PC-3 (cell line): ENCODE results near the gene ADGRD1. TPM values are rescaled to one million over a fixed set of nuclear protein-coding genes. Genes with fewer than 3 reads are reported as not detected.

Experiments
- ATAC-seq: fragments of 200-7000 bp; cut with Tn5 transposase; 2 replicates; pipeline ENCODE4 v1.9.1; 2020; ENCODE audit warnings: mild to moderate bottlenecking, moderate library complexity
- BruUV-seq: library from RNA; stranded (reverse); fragments of 400-500 nt; replicated peaks from 2 replicates; lab custom pipeline; 2021; lab: Mats Ljungman, UMichigan
- CTCF ChIA-PET: fragments of 300-600 bp; sonication (Branson Sonifier 250); formaldehyde crosslinking; loops from one replicate; lab custom pipeline; 2022; ENCODE audit warnings: antibody characterized with exemption; lab: Charles Lee
- POLR2A ChIA-PET: fragments of 300-600 bp; sonication (Branson Sonifier 250); formaldehyde crosslinking; loops from one replicate; lab custom pipeline; 2022; ENCODE audit warnings: antibody characterized with exemption; ENCODE audit not compliant: unreplicated experiment; lab: Charles Lee
- DNase-seq: peaks from one replicate; pipeline ENCODE4 v3.0.0-alpha.2; 2015
- H2AFZ ChIP-seq: fragments of 300-600 bp; sonication (generic); 2 replicates; pipeline ENCODE4 v1.6.0; 2016; ENCODE audit warnings: antibody characterized with exemption, low read length
- H3F3A ChIP-seq: fragments of 300-600 bp; sonication (generic); one replicate; pipeline ENCODE4 v1.6.0; 2017; ENCODE audit warnings: antibody characterized with exemption, low read length, control low read depth, mild to moderate bottlenecking; ENCODE audit not compliant: unreplicated experiment
- H3K27ac ChIP-seq: fragments of 300-600 bp; sonication (generic); 2 replicates; pipeline ENCODE4 v1.5.1; 2016; ENCODE audit warnings: mild to moderate bottlenecking, low read length
- H3K27me3 ChIP-seq: fragments of 300-600 bp; sonication (generic); 2 replicates; pipeline ENCODE4 v1.6.1; 2016; ENCODE audit warnings: low read length, mixed read lengths
- H3K36me3 ChIP-seq: fragments of 300-600 bp; sonication (generic); 2 replicates; pipeline ENCODE4 v1.6.1; 2016; ENCODE audit warnings: low read depth, mixed run types, low read length, mixed read lengths
- H3K4me1 ChIP-seq: fragments of 300-600 bp; sonication (generic); 2 replicates; pipeline ENCODE4 v1.5.1; 2016; ENCODE audit warnings: low read length; ENCODE audit not compliant: insufficient read depth
- H3K4me2 ChIP-seq: fragments of 300-600 bp; sonication (generic); 2 replicates; pipeline ENCODE4 v1.6.0; 2016; ENCODE audit warnings: low read length
- H3K4me3 ChIP-seq: fragments of 300-600 bp; sonication (generic); 2 replicates; pipeline ENCODE4 v1.5.1; 2016; ENCODE audit warnings: mild to moderate bottlenecking, low read length, mixed read lengths
- H3K79me2 ChIP-seq: fragments of 300-600 bp; sonication (generic); 2 replicates; pipeline ENCODE4 v1.6.1; 2017; ENCODE audit warnings: low read length, mixed read lengths
- H3K9ac ChIP-seq: fragments of 300-600 bp; sonication (generic); 2 replicates; pipeline ENCODE4 v1.6.0; 2016; ENCODE audit warnings: mild to moderate bottlenecking, low read length
- H3K9me2 ChIP-seq: fragments of 300-600 bp; sonication (generic); replicated peaks from 2 replicates; pipeline ENCODE4 v1.6.1; 2016; ENCODE audit warnings: mixed run types, low read length, mixed read lengths
- H3K9me3 ChIP-seq: fragments of 300-600 bp; sonication (generic); 2 replicates; pipeline ENCODE4 v1.6.1; 2016; ENCODE audit warnings: low read length, mixed read lengths
- H4K20me1 ChIP-seq: fragments of 300-600 bp; sonication (generic); 2 replicates; pipeline ENCODE4 v1.6.1; 2016; ENCODE audit warnings: low read length, mixed read lengths
- CTCF ChIP-seq: fragments of 300-600 bp; sonication (generic); conservative IDR thresholded peaks from 2 replicates; pipeline ENCODE4 v1.5.1; 2017; ENCODE audit warnings: antibody characterized with exemption, low read depth, mild to moderate bottlenecking, low read length
- EZH2 ChIP-seq: fragments of 300-600 bp; sonication (generic); IDR thresholded peaks from one replicate; pipeline ENCODE4 v1.6.1; 2017; ENCODE audit warnings: antibody characterized with exemption, mild to moderate bottlenecking, low read length; ENCODE audit not compliant: unreplicated experiment
- EZH2phosphoT487 ChIP-seq: fragments of 300-600 bp; sonication (generic); IDR thresholded peaks from 2 replicates; pipeline ENCODE4 v1.6.1; 2018; ENCODE audit warnings: mild to moderate bottlenecking, antibody characterized with exemption, low read length, borderline replicate concordance
- intact Hi-C: fragments of 100-400 bp; cut with micrococcal nuclease; formaldehyde crosslinking; loops from 2 replicates; pipeline ENCODE4 v1.9.0; 2023
- total RNA-seq: library from RNA; depleted of rRNA; stranded (reverse); fragments of >200 nt; gene quantifications from 2 replicates; pipeline ENCODE4 v1.2.3, GENCODE V29; 2014

The ADGRD1 gene
- total RNA-seq, 1 experiment from 2014 or later: 0.18 TPM

- DNase-seq (no peak), ATAC-seq (no peak)
- BruUV-seq: no TSS peak
- intact Hi-C loops: no loop called here
- no peaks in the 10 kb centered on the region for H3K9me2 ChIP-seq
- H3K4me1 ChIP-seq: no peaks in the 10 kb centered on the region
- no peak overlapping the region for H3K9ac ChIP-seq
- H3K9me3 ChIP-seq: no peaks in the 10 kb centered on the region
- no peak overlapping the region for H3K27ac ChIP-seq
- H4K20me1 ChIP-seq: no peaks in the 10 kb centered on the region
- no peak overlapping the region for H3K4me2 ChIP-seq
- TF ChIP-seq EZH2: no peak
- TF ChIP-seq CTCF: no peak
- no peak for TF ChIP-seq EZH2phosphoT487
- no peaks in the 10 kb centered on the region for H3K79me2 ChIP-seq
- no peak overlapping the region for H2AFZ ChIP-seq
- POLR2A ChIA-PET: no interaction called here
- peaks cover 58% of the 10 kb centered on the region for H3K27me3 ChIP-seq
- CTCF ChIA-PET: no interaction called here
- no peaks in the 10 kb centered on the region for H3F3A ChIP-seq
- no peaks in the 10 kb centered on the region for H3K36me3 ChIP-seq
- no peak overlapping the region for H3K4me3 ChIP-seq
Measured at GRCh38 chr12:131028587-131029338, 75.1 kb downstream of the ADGRD1 start.

GRCh38 chr12:131030472-131031328 is 77.0 kb downstream of the ADGRD1 start:
- no peak for TF ChIP-seq EZH2
- TF ChIP-seq CTCF: no peak
- no peak for TF ChIP-seq EZH2phosphoT487
- Histone ChIP-seq H4K20me1 (no peaks in the 10 kb centered on the region), H3K27me3 (peaks cover 50% of the 10 kb centered on the region), H3K4me3 (no peak overlapping the region), H3F3A (no peaks in the 10 kb centered on the region), H3K4me2 (no peak overlapping the region), H3K9me2 (no peaks in the 10 kb centered on the region), H2AFZ (no peak overlapping the region), H3K27ac (no peak overlapping the region), H3K4me1 (no peaks in the 10 kb centered on the region), H3K79me2 (no peaks in the 10 kb centered on the region), H3K9ac (no peak overlapping the region), H3K36me3 (no peaks in the 10 kb centered on the region), H3K9me3 (no peaks in the 10 kb centered on the region)
- intact Hi-C loops: no loop called here
- ATAC-seq: no peak
- no peak for DNase-seq
- CTCF ChIA-PET: no interaction called here
- no TSS peak for BruUV-seq
- POLR2A ChIA-PET: no interaction called here
